SH-SY5Y (cell line): ENCODE data around the gene HTR3E.

Source experiments
- GATA2 ChIP-seq: IDR thresholded peaks from 2 replicates; pipeline ENCODE4 v1.6.1; 2011; ENCODE audit warnings: mild to moderate bottlenecking, low read depth, low read length
- GATA3 ChIP-seq: IDR thresholded peaks from 2 replicates; pipeline ENCODE4 v1.6.1; 2011; ENCODE audit warnings: low read depth, mild to moderate bottlenecking, low read length, moderate library complexity

DNA sequence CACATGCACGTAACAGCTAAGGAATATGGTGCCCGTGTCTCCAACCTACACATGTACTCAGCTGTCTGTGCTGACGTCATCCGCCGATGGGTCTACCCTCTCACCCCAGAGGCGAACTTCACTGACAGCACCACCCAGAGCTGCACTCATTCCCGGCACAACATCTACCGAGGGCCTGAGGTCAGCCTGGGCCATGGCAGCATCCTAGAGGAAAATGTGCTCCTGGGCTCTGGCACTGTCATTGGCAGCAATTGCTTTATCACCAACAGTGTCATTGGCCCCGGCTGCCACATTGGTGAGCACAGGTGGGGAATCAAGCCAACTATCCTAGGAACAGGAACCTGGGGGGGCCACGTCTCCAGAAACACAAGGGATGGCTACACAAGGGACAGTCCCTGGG is 43.6 kb downstream of the HTR3E start:
- TF ChIP-seq GATA3 (no peak), GATA2 (no peak)
